Left colon (tissue), 2 donors: ENCODE results near the gene PLPP7. TPM values are rescaled to one million over a fixed set of nuclear protein-coding genes. Genes with fewer than 3 reads are reported as not detected.
"Not testable (repeated sequence)": the region's sequence is repeated elsewhere in the genome, so short reads cannot be mapped to it uniquely, and the experiment has no call there.

Experiments used
- ATAC-seq: fragments of 200-7000 bp; cut with Tn5 transposase; one replicate; pipeline ENCODE4 v1.9.1; 2020; ENCODE audit warnings: mild to moderate bottlenecking, moderate library complexity
- DNase-seq, 2 donors: peaks; one replicate each; pipeline ENCODE4 v3.0.0-alpha.2; 2020
- intact Hi-C, 2 donors: fragments of 100-400 bp; cut with DNase I in 1 of 2; cut with micrococcal nuclease in 1 of 2; formaldehyde crosslinking; loops; one replicate each; pipeline versions ENCODE4 v1.11.2 to v1.14.0; 2022; cut with DNase I, micrococcal nuclease
- total RNA-seq, 2 donors: library from RNA; stranded (reverse); fragmentation: NEBNext Ultra II Directional; extraction: Animal tissue kit (Norgen Biotek cat#: 25700); gene quantifications; one replicate each; pipeline ENCODE4 v1.2.1, GENCODE V29; 2021
- donor health status: DM: no; HTN: no; CAD: no.
- donor health status: DM: yes; HTN: yes; CAD: no.

The PLPP7 gene
- total RNA-seq, 2 donors from 2014 or later, result 0.43 to 1.1 TPM

GRCh38 chr9:131318231-131319085 lies 28.9 kb downstream of the PLPP7 start:
- intact Hi-C loops, result no loop called here
- ATAC-seq (no peak), DNase-seq (no peak)

GRCh38 chr9:131319486-131319885 lies 30.0 kb downstream of the PLPP7 start:
- no peak for ATAC-seq
- intact Hi-C loops, result no loop called here
- no peak for DNase-seq

- intact Hi-C loops, result no loop called here
- DNase-seq, result no peak
- no peak for ATAC-seq
Measured at GRCh38 chr9:131320031-131320685, 30.6 kb downstream of the PLPP7 start.

- ATAC-seq (no peak), DNase-seq (no peak)
- intact Hi-C loops, result no loop called here
Measured at GRCh38 chr9:131323629-131324028, 34.1 kb downstream of the PLPP7 start.

- ATAC-seq, result no peak
- intact Hi-C loops, result no loop called here
- DNase-seq, result no peak
Measured at GRCh38 chr9:131324736-131325679, 35.5 kb downstream of the PLPP7 start.

- no peak for ATAC-seq
- intact Hi-C loops, result no loop called here
- DNase-seq, result no peak
Measured at GRCh38 chr9:131329241-131329641, 39.7 kb downstream of the PLPP7 start.

GRCh38 chr9:131330814-131331600 lies 41.5 kb downstream of the PLPP7 start:
- no peak for DNase-seq
- intact Hi-C loops, result no loop called here
- ATAC-seq, result no peak

- ATAC-seq, DNase-seq, intact Hi-C loops: not testable (repeated sequence)
Measured at GRCh38 chr9:131331996-131332395, 42.5 kb downstream of the PLPP7 start.

- intact Hi-C loops, result no loop called here
- ATAC-seq (no peak), DNase-seq (no peak)
Measured at GRCh38 chr9:131333771-131334628, 44.5 kb downstream of the PLPP7 start.

GRCh38 chr9:131334629-131335367 lies 45.3 kb downstream of the PLPP7 start:
- intact Hi-C loops, result loop anchor here in 1 of 2 donors (5.0 kb wide), 1 partner anchor 157 kb away; no protein-coding TSS in a partner anchor
- ATAC-seq (no peak), DNase-seq (no peak)

GRCh38 chr9:131335368-131335755 lies 45.8 kb downstream of the PLPP7 start:
- intact Hi-C loops, result loop anchor here in 1 of 2 donors (5.0 kb wide), 1 partner anchor 158 kb away; no protein-coding TSS in a partner anchor
- no peak for ATAC-seq
- DNase-seq, result no peak

GRCh38 chr9:131337131-131337848 lies 47.8 kb downstream of the PLPP7 start:
- no peak for ATAC-seq
- intact Hi-C loops, result loop anchor here in 1 of 2 donors (5.0 kb wide), 1 partner anchor 160 kb away; no protein-coding TSS in a partner anchor
- no peak for DNase-seq

- intact Hi-C loops, result loop anchor here in 1 of 2 donors (5.0 kb wide), 1 partner anchor 162 kb away; no protein-coding TSS in a partner anchor
- ATAC-seq, DNase-seq: not testable (repeated sequence)
Measured at GRCh38 chr9:131339212-131339611, 49.7 kb downstream of the PLPP7 start.

- intact Hi-C loops, DNase-seq, ATAC-seq: not testable (repeated sequence)
Measured at GRCh38 chr9:131344931-131345535, 55.5 kb downstream of the PLPP7 start.

GRCh38 chr9:131346559-131346958 lies 57.0 kb downstream of the PLPP7 start:
- DNase-seq, result no peak
- no peak for ATAC-seq
- intact Hi-C loops, result no loop called here
